A673 (cell line): ENCODE measurements around the gene PYCARD. TPM values are rescaled to one million over a fixed set of nuclear protein-coding genes. Genes with fewer than 3 reads are reported as not detected.
"Not testable (repeated sequence)": the region's sequence is repeated elsewhere in the genome, so short reads cannot be mapped to it uniquely, and the experiment has no call there.

ENCODE experiments used
- BruUV-seq: library from RNA; stranded (reverse); fragments of 400-500 nt; replicated peaks from 2 replicates; lab custom pipeline; 2021; lab: Mats Ljungman, UMichigan
- CTCF ChIA-PET: fragments of 300-600 bp; sonication (Branson Sonifier 250); formaldehyde crosslinking; loops from one replicate; lab custom pipeline; 2022; ENCODE audit warnings: antibody characterized with exemption; lab: Charles Lee
- POLR2A ChIA-PET: fragments of 300-600 bp; sonication (Branson Sonifier 250); formaldehyde crosslinking; loops from one replicate; lab custom pipeline; 2022; ENCODE audit warnings: antibody characterized with exemption; ENCODE audit not compliant: low non-redundant PET; lab: Charles Lee
- DNase-seq: peaks from one replicate; pipeline ENCODE4 v3.0.0-alpha.2; 2015; ENCODE audit warnings: low spot score
- H3K27ac ChIP-seq: fragments of 200-600 bp; sonication (generic); 2 replicates; pipeline ENCODE4 v1.5.1; 2016; ENCODE audit warnings: mixed run types, low read depth, mild to moderate bottlenecking, mixed read lengths, antibody characterized with exemption, low read length; ENCODE audit not compliant: poor library complexity, severe bottlenecking
- H3K27me3 ChIP-seq: fragments of 200-600 bp; sonication (generic); replicated peaks from 2 replicates; pipeline ENCODE4 v1.6.1; 2017; ENCODE audit warnings: mixed run types, low read depth, mild to moderate bottlenecking, mixed read lengths, antibody characterized with exemption, low read length; ENCODE audit not compliant: insufficient read depth, poor library complexity
- H3K36me3 ChIP-seq: fragments of 200-600 bp; sonication (generic); 2 replicates; pipeline ENCODE4 v1.6.1; 2016; ENCODE audit warnings: mixed run types, mild to moderate bottlenecking, mixed read lengths, antibody characterized with exemption, low read length; ENCODE audit not compliant: insufficient read depth, poor library complexity, severe bottlenecking
- H3K4me1 ChIP-seq: fragments of 200-600 bp; sonication (generic); 2 replicates; pipeline ENCODE4 v1.6.1; 2017; ENCODE audit warnings: mixed run types, mild to moderate bottlenecking, mixed read lengths, antibody characterized with exemption, low read length; ENCODE audit not compliant: insufficient read depth, poor library complexity, severe bottlenecking
- H3K4me3 ChIP-seq: fragments of 200-600 bp; sonication (generic); 2 replicates; pipeline ENCODE4 v1.5.1; 2016; ENCODE audit warnings: low read depth, mixed run types, mild to moderate bottlenecking, mixed read lengths, low read length; ENCODE audit not compliant: poor library complexity, severe bottlenecking
- H3K9me3 ChIP-seq: fragments of 200-600 bp; sonication (generic); 2 replicates; pipeline ENCODE4 v1.6.1; 2016; ENCODE audit warnings: mixed run types, low read depth, mild to moderate bottlenecking, mixed read lengths, antibody characterized with exemption, low read length; ENCODE audit not compliant: poor library complexity, severe bottlenecking
- EZH2 ChIP-seq: fragments of 200-600 bp; sonication (generic); IDR thresholded peaks from 2 replicates; pipeline ENCODE4 v1.6.1; 2017; ENCODE audit warnings: borderline replicate concordance, low read depth, mild to moderate bottlenecking, mixed read lengths, antibody characterized with exemption, low read length; ENCODE audit not compliant: poor library complexity, severe bottlenecking
- intact Hi-C: fragments of 100-400 bp; cut with micrococcal nuclease; formaldehyde crosslinking; loops from one replicate; pipeline ENCODE4 v1.10.0; 2022; ENCODE audit not compliant: unreplicated experiment
- total RNA-seq: library from RNA; stranded (reverse); gene quantifications from 2 replicates; pipeline ENCODE4 v1.2.3, GENCODE V29; 2021
- TF ChIP-seq, protein P1 (sequence below): fragments of 300-800, 200-600 bp; sonication (generic); conservative IDR thresholded peaks from 2 replicates; pipeline ENCODE4 v1.5.1; 2017; ENCODE audit warnings: low read depth, mild to moderate bottlenecking, antibody characterized with exemption, low read length, moderate library complexity, mixed read lengths

Gene PYCARD
- total RNA-seq, 1 experiment from 2014 or later: 1.8 TPM

DNA sequence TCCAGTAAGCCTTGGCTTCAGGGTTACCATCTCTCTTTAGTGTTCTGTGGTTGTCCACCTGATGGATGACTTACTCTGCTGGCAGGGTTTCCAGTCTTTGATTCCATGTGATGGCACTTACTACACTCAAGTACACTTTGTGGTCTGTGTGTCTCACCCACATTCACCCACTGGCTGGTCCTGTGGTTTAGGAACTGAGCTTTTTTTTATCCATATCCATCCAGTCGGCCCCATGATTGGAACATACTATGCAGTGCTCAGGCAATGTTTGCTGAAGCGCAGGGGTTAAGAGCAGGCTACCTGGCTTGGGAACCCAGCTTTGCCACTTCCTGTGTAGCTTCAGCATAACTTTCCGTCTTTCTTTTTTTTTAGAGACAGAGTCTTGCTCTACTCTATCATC lies 25.4 kb downstream of the PYCARD start:
- H3K4me3 ChIP-seq: no peak overlapping the region
- TF ChIP-seq, protein P1, sequence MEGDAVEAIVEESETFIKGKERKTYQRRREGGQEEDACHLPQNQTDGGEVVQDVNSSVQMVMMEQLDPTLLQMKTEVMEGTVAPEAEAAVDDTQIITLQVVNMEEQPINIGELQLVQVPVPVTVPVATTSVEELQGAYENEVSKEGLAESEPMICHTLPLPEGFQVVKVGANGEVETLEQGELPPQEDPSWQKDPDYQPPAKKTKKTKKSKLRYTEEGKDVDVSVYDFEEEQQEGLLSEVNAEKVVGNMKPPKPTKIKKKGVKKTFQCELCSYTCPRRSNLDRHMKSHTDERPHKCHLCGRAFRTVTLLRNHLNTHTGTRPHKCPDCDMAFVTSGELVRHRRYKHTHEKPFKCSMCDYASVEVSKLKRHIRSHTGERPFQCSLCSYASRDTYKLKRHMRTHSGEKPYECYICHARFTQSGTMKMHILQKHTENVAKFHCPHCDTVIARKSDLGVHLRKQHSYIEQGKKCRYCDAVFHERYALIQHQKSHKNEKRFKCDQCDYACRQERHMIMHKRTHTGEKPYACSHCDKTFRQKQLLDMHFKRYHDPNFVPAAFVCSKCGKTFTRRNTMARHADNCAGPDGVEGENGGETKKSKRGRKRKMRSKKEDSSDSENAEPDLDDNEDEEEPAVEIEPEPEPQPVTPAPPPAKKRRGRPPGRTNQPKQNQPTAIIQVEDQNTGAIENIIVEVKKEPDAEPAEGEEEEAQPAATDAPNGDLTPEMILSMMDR: no peak
- no peak for TF ChIP-seq EZH2
- no peaks in the 10 kb centered on the region for H3K9me3 ChIP-seq
- BruUV-seq: no TSS peak
- no peaks in the 10 kb centered on the region for H3K27me3 ChIP-seq
- no peak for DNase-seq
- H3K4me1 ChIP-seq: no peaks in the 10 kb centered on the region
- intact Hi-C loops: no loop called here
- ChIA-PET POLR2A (no interaction called here), CTCF (no interaction called here)
- no peak overlapping the region for H3K27ac ChIP-seq
- H3K36me3 ChIP-seq: peaks cover 14% of the 10 kb centered on the region

DNA sequence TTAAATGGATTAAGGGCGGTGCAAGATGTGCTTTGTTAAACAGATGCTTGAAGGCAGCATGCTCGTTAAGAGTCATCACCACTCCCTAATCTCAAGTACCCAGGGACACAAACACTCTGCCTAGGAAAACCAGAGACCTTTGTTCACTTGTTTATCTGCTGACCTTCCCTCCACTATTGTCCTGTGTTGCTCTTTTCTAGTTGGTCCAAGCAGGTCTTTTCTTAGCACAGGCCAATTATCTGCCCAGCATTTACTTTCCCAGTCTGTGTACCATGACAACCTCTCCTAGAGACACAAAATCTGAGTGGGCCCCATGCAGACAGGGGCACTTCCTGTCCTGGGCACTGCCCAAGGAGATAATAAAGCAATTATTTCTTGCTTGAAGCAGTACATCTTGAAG lies 32.5 kb downstream of the PYCARD start:
- intact Hi-C loops, H3K27me3 ChIP-seq, H3K9me3 ChIP-seq, CTCF ChIA-PET, H3K4me1 ChIP-seq, BruUV-seq, DNase-seq, H3K4me3 ChIP-seq, H3K36me3 ChIP-seq, H3K27ac ChIP-seq, POLR2A ChIA-PET: not testable (repeated sequence)

DNA sequence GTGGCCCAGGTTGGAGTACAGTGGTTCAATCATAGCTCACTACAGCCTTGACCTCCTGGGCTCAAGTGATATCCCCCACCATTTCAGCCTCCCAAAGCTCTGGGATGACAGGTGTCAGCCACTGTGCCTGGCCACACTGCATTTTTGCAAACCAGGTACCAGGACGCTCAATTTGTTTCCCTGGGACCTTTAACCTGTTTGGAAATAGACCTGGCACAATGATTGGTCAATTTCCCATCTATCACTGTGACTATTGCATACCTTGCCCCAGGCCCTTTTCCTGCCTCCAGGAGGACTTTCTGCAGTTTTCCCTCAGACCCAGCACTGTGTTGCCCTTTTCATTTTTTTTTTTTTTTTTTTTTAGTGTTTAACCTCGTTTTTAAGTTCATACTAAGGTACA lies 33.7 kb downstream of the PYCARD start:
- POLR2A ChIA-PET: no interaction called here

DNA sequence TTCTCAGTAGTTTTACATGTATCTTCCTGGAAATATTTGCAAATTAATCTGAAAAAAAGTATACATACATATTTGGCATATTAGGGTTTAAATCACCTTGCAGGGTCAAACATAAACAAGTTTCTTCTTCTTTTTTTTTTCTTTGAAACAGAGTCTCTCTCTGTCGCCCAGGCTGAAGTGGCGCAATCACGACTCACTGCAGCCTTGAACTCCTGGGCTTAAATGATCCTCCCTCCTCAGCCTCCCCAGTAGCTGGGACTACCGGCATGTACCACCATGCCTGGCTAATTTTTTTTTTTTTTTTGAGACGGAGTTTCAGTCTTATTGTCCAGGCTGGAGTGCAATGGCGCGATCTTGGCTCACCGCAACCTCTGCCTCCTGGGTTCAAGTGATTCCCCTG lies 35.2 kb downstream of the PYCARD start:
- no peak for TF ChIP-seq EZH2
- TF ChIP-seq, protein P1: no peak
- intact Hi-C loops: no loop called here
- CTCF ChIA-PET: interaction anchor here (0.6 kb wide), 1 partner anchor 298 kb away, joined by 6 read pairs; no protein-coding TSS in a partner anchor

More for the DNA sequence above, 33.7 kb downstream of the PYCARD start:
- Histone ChIP-seq H3K4me3 (no peak overlapping the region), H3K9me3 (no peaks in the 10 kb centered on the region), H3K27ac (no peak overlapping the region), H3K4me1 (no peaks in the 10 kb centered on the region), H3K36me3 (no peaks in the 10 kb centered on the region), H3K27me3 (no peaks in the 10 kb centered on the region)
- DNase-seq: no peak
- CTCF ChIA-PET: no interaction called here
- no TSS peak for BruUV-seq
- intact Hi-C loops: no loop called here
- TF ChIP-seq, protein P1: no peak
- no peak for TF ChIP-seq EZH2

More for the DNA sequence above, 35.2 kb downstream of the PYCARD start:
- no peak overlapping the region for H3K4me3 ChIP-seq
- H3K27ac ChIP-seq: no peak overlapping the region
- POLR2A ChIA-PET: no interaction called here
- H3K27me3 ChIP-seq: no peaks in the 10 kb centered on the region
- H3K9me3 ChIP-seq: no peaks in the 10 kb centered on the region
- no peak for DNase-seq
- no TSS peak for BruUV-seq
- H3K4me1 ChIP-seq: no peaks in the 10 kb centered on the region
- H3K36me3 ChIP-seq: no peaks in the 10 kb centered on the region
